Muscle of back (tissue), 11 donors: ENCODE data around the gene ZYG11B. TPM values are rescaled to one million over a fixed set of nuclear protein-coding genes. Genes with fewer than 3 reads are reported as not detected.
"Not testable (repeated sequence)": the region's sequence is repeated elsewhere in the genome, so short reads cannot be mapped to it uniquely, and the experiment has no call there.

Source experiments
- DNase-seq, 3 donors: peaks; one replicate each; pipeline versions ENCODE4 v3.0.0 to v3.0.0-alpha.2; 2013
- polyA plus RNA-seq, 10 donors: library from polyadenylated mRNA; unstranded; fragments of 120-200 nt; gene quantifications; one replicate each; pipeline ENCODE4 v1.2.1, GENCODE V29; 2013; ENCODE audit not compliant: insufficient read length in 10 of 10

Gene ZYG11B
- polyA plus RNA-seq, 10 donors, result 26.6 to 45.5 (median 33.8) TPM

GRCh38 chr1:52842643-52843310 lies 116.5 kb downstream of the ZYG11B start, which contains the start of gene ZYG11A:
Gene ZYG11A, plus strand, starts transcription at chr1:52842760. Its CDS starts 124 bp downstream, at chr1:52842884.
- peak; percentile 54 to 77 (median 65) for DNase-seq

GRCh38 chr1:52845119-52845518 lies 118.9 kb downstream of the ZYG11B start:
- not testable (repeated sequence) for DNase-seq

- DNase-seq, result no peak
Observed at GRCh38 chr1:52848423-52848822, 122.2 kb downstream of the ZYG11B start.

GRCh38 chr1:52850951-52851350 lies 124.7 kb downstream of the ZYG11B start:
- no peak for DNase-seq

- DNase-seq, result no peak
Observed at GRCh38 chr1:52852854-52853253, 126.6 kb downstream of the ZYG11B start.

- no peak for DNase-seq
Observed at GRCh38 chr1:52855584-52855983, 129.3 kb downstream of the ZYG11B start.

GRCh38 chr1:52856026-52856425 lies 129.8 kb downstream of the ZYG11B start:
- DNase-seq, result no peak

GRCh38 chr1:52857443-52857842 lies 131.2 kb downstream of the ZYG11B start:
- DNase-seq, result no peak

- DNase-seq, result no peak
Observed at GRCh38 chr1:52862666-52863458, 136.6 kb downstream of the ZYG11B start.

GRCh38 chr1:52867087-52867863 lies 141.0 kb downstream of the ZYG11B start:
- DNase-seq, result no peak

GRCh38 chr1:52869727-52870126 lies 143.5 kb downstream of the ZYG11B start:
- DNase-seq, result not testable (repeated sequence)

GRCh38 chr1:52876843-52877242 lies 150.6 kb downstream of the ZYG11B start:
- no peak for DNase-seq

Other genes starting within 250 kb of the ZYG11B start
- 100 to 1,000 TPM in 2 of 10 donors, 10 to 100 TPM in 8; 49.6 to 119 (median 72.0) TPM for gene TUT4, start 173.4 kb upstream of the ZYG11B start, polyA plus RNA-seq
- gene GPX7, start 124.1 kb upstream of the ZYG11B start, polyA plus RNA-seq, result 100 to 1,000 TPM; 129 to 150 (median 139) TPM
- 1 to 10 TPM; 2.5 to 6.8 (median 4.3) TPM for gene SHISAL2A, start 93.3 kb upstream of the ZYG11B start, polyA plus RNA-seq
- 10 to 100 TPM; 14.4 to 20.9 (median 17.2) TPM for gene COA7, start 28.1 kb upstream of the ZYG11B start, polyA plus RNA-seq
- under 1 TPM in 7 of 10 donors, not detected in 3; 0.04 to 0.18 (median 0.07) TPM for gene ZYG11A, start 116.3 kb downstream of the ZYG11B start, polyA plus RNA-seq
- 100 to 1,000 TPM in 2 of 10 donors, 10 to 100 TPM in 8; 35.1 to 126 (median 63.3) TPM for gene ECHDC2, start 195.3 kb downstream of the ZYG11B start, polyA plus RNA-seq
- gene SCP2, start 200.8 kb downstream of the ZYG11B start, polyA plus RNA-seq, result 10 to 100 TPM; 70.1 to 96.3 (median 85.2) TPM